ENCODE results near the gene METTL8.

METTL8 gene

GRCh38 chr2:171433763-171434012 is at the start of gene METTL8:
TSS of gene METTL8 (minus strand) at chr2:171433990. CDS start at chr2:171392185, 41,805 bp downstream.
- DNase-seq, result no peak

- no peak for DNase-seq
Observed at GRCh38 chr2:171482877-171483276, 49.1 kb upstream of the METTL8 start.

- no peak for DNase-seq
Observed at GRCh38 chr2:171482308-171482707, 48.5 kb upstream of the METTL8 start.

GRCh38 chr2:171480908-171481307 is 47.1 kb upstream of the METTL8 start:
- no peak for DNase-seq

GRCh38 chr2:171479154-171479814 is 45.5 kb upstream of the METTL8 start:
- DNase-seq, result no peak

- DNase-seq, result no peak
Observed at GRCh38 chr2:171478345-171478744, 44.6 kb upstream of the METTL8 start.

- no peak for DNase-seq
Observed at GRCh38 chr2:171475979-171476378, 42.2 kb upstream of the METTL8 start.

- no peak for DNase-seq
Observed at GRCh38 chr2:171470129-171470528, 36.3 kb upstream of the METTL8 start.

GRCh38 chr2:171469176-171469575 is 35.4 kb upstream of the METTL8 start:
- no peak for DNase-seq

GRCh38 chr2:171460537-171460936 is 26.7 kb upstream of the METTL8 start:
- DNase-seq, result no peak

- DNase-seq, result no peak
Observed at GRCh38 chr2:171459498-171459897, 25.7 kb upstream of the METTL8 start.

GRCh38 chr2:171452773-171453172 is 19.0 kb upstream of the METTL8 start:
- no peak for DNase-seq

GRCh38 chr2:171451074-171451473 is 17.3 kb upstream of the METTL8 start:
- no peak for DNase-seq

- no peak for DNase-seq
Observed at GRCh38 chr2:171447675-171448074, 13.9 kb upstream of the METTL8 start.

GRCh38 chr2:171441470-171441869 is 7.7 kb upstream of the METTL8 start:
- DNase-seq, result no peak

GRCh38 chr2:171436307-171436706 is 2.5 kb upstream of the METTL8 start:
- no peak for DNase-seq

GRCh38 chr2:171434013-171434989 is 511 bp upstream of the METTL8 start, which contains the start of gene DCAF17:
TSS of gene DCAF17 (plus strand) at chr2:171434226. CDS start at chr2:171434578, 352 bp downstream.
- peak; percentile 96 for DNase-seq

- peak; percentile 18 for DNase-seq
Observed at GRCh38 chr2:171432969-171433762, 624 bp downstream of the METTL8 start.

GRCh38 chr2:171432206-171432968 is 1.4 kb downstream of the METTL8 start:
- DNase-seq, result no peak

- no peak for DNase-seq
Observed at GRCh38 chr2:171431677-171432167, 2.1 kb downstream of the METTL8 start.

GRCh38 chr2:171430516-171431410 is 3.0 kb downstream of the METTL8 start:
- DNase-seq, result no peak

All from CD4-positive, alpha-beta T cell treated with Interleukin-15 for 1 hour (primary cell).